GM18517 (cell line): ENCODE measurements around the gene SGMS1.
"Not testable (repeated sequence)": the region's sequence is repeated elsewhere in the genome, so short reads cannot be mapped to it uniquely, and the experiment has no call there.

Experiments
- ATAC-seq: cut with Tn5 transposase; IDR thresholded peaks from one replicate; pipeline ENCODE4 v1.9.1; 2021; ENCODE audit warnings: mild to moderate bottlenecking, moderate library complexity; ENCODE audit not compliant: unreplicated experiment

The SGMS1 gene

DNA sequence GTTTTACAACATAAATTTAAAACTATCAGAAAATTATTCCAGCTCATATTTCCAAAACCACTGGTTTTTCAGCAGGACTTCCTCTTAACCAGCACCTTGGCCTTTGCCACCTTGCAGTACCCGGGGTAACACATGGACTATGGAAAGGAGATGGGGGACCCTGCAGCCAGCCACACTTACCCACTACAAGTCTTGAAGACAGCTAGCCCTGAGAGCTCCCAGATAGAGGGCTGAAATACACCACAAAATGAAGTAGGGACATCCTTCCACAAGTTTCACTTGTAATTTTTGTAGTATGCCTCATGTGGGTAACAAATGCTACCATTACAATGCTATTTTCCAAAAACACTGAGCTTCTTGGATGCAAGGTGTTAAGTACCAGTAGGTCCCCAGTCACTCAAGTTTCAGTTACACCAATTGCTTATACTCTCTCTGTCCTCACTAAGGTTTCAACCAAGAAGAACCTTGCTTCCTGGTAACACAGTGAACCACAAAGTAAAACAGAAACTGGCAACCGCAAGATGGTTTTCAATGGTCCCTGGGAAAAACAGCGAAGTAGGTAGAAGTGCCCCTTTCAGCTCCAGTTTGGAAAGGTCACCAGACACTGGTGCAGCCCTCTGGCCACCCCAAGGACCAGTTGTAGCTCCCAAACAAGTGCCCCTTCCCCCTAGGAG lies 110.9 kb downstream of the SGMS1 start:
- ATAC-seq: peak; percentile 43

DNA sequence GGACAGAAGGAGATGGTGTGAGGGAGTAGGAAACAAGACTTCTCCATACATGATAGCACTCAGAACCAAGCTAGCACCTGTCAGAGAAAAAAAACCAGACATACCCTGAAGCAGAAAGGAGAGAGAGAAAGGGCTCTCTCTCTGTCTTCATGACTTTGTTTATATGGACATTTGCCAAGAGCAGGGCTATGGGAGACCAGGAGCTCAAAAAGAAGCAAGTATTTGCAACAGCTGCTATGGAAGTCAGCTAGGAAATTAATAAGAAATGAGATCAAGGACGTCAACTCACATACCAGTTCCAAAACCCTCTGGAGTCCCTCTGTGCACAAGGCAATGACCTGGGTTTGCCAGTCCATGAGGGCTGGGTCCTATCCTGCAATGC lies 111.6 kb downstream of the SGMS1 start:
- ATAC-seq: no peak

- peak; percentile 40 for ATAC-seq
Measured at GRCh38 chr10:50511492-50512213, 112.1 kb downstream of the SGMS1 start.

DNA sequence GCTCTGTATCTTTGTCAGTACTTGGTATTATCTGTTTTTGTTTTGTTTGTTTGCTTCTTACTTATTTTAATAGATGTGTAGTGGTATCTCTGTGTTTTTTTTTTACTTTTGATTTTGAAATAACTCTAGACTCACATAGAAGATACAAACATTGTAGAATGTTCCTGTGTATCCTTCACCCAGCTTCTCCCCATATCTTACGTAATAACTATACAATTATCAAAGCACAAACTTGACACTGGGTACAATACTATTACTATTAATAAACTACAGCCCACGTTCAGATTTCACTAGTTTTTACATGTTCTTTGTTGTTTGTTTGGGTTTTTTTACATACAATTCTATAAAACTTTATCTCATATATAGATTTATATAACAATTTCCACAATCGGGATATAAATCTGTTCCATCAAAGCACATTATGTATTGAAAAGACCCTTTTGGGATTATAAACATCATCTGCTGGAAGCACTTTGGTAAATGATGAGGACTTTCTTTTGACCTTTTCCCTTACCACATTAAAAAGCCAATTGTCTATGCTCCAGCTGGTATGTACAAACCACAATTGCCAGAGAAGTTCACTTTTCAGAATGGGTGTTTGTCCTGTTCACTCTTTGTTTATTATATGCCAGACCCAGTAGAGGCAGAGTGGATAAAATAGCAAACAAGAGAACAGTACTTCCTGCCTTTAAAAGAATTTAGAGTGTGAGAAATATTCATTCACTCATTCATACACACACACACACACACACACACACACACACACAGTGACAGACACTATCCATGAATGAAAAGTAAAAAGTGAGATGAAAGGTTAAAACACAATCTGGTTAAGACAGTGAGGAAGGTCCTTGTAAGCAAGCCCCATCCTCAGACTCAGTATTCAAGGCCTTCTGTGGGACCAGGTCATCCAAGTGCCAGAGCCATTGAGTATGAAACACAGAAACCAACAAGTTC lies 113.0 kb downstream of the SGMS1 start:
- ATAC-seq: no peak

DNA sequence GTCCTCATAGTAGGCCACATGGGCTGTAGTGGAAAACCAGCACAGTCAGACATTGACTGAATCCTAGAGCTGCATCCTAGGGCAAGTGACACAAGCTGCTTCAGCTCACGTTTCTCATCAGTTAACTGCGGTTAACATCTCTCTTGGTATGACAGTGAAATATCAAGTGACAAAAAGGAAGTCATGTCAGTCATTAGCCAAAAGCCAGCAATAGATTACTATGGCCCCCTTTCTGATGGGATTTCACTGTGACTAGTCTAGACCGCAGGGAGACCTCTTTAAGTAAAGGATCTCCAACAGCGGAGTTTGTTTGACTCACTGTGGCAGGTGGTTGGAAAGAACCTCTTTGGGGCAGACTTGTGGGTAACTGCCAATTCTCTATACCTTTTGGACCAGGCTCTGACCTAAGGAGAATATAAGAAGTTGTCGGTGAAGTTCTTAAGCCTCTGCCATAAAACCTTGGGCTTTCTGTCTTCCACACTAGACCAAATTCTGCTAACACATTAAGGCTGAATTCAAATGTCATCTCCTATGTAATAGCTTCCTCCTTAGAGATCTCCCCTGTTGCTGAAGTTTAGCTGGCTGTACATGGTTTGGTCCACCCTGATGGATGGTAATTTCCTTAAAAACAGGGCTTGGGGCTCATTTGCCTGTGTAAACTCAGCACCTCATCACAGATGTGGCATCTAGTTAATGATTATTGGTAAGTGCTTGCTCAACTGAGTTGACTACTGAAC lies 115.3 kb downstream of the SGMS1 start:
- ATAC-seq: peak; percentile 66

DNA sequence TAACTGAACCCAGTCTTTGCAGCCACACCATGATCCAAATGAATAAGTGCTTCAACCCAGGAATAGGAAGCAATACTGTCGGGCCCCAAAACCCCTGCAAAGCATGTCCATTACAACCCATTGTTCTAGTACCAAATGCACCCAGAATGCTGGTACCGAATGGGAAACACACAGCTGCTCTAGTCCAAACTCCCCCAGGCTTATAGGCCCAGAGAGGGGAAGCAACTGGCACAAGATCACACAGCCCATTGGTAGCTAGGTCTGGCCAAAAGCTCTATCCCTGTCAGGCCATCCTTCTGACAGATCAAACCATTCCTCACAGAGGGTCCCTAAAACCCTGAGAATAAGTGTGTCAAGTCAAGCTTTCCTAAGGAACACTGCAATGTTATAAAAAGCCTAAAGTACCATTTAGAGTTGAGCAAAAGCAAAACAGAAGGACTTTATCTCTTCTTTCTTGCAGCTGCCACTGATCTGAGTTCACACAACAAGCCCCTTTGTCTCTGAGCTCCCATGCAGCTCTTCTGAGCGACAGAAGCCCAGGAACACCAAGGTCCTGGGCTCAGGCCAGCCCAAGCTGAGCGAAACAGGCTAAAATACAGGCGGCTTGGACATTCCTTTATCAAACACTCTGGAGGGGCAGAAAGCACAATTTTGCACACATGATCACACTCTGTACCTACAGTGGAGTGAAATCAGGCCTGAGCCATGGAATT lies 116.7 kb downstream of the SGMS1 start:
- ATAC-seq: no peak

DNA sequence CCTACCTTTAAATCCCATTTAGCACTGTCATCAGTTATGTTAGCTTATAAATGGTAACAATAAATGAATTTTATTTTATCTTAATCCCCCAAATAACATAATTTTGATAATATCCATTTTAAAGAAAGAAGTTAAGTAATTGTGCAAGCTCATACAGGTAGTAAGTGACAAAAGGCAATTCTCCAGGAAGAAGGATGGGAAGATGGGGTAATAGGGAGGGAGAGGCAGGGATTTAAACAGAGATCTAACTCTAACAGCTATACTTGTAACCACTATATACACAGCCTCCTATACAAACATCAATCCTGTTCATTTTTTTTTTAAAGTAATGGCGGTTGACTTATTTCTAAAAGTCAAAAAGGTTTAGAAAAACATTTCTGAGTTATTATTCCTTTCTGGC lies 119.4 kb downstream of the SGMS1 start:
- no peak for ATAC-seq

- ATAC-seq: no peak
Measured at GRCh38 chr10:50503661-50504320, 120.0 kb downstream of the SGMS1 start.

DNA sequence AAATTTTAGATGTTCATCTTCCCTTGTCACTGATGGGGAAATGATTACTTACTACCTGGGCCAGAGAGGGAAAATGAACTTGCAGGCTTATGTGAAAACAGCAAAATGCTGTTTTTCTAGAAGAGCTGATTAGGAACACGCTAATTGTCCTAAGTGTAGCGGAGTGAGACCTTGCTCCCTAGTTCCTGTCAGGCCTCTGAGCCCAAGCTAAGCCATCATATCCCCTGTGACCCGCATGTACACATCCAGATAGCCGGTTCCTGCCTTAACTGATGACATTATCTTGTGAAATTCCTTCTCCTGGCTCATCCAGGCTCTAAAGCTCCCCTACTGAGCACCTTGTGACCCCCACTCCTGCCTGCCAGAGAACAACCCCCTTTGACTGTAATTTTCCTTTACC lies 120.6 kb downstream of the SGMS1 start:
- ATAC-seq: not testable (repeated sequence)

- ATAC-seq: no peak
Measured at GRCh38 chr10:50501924-50502452, 121.8 kb downstream of the SGMS1 start.

DNA sequence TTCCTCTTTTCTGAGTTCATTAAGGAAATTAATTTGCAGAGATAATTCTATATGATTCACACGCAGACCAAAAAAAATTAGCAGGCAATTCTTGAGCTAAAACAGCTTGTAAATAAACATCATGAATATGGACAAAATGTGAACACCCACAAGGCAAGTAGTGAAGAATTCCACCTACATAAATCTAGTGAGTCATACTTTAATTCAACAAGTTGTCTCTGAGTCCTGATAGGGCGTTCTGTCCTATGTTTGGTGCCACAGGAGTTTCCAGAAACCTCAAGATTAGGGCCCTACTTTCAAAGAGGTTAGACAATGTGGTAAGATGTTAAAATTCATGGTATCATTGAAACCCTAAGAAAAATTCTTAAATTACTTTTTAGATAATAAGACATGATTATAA lies 122.3 kb downstream of the SGMS1 start:
- no peak for ATAC-seq

DNA sequence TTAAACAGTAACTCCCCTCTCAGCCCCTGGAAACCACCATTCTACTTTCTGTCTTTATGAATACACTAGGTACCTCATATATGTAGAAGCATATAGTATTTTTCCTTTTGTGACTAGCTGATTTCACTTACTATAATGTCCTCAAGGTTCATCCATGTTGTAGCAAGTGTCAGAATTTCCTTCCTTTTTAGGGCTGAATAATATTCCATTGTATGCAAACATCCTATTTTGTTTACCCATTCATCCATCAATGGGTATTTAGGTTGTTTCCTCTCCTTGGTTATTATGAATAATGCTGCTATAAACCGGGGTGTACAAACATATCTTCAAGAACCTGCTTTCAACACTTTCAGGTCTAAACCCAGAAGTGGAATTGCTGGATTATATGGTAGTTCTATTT lies 125.3 kb downstream of the SGMS1 start:
- ATAC-seq: no peak

- ATAC-seq: peak; percentile 91
Measured at GRCh38 chr10:50497758-50498157, 126.0 kb downstream of the SGMS1 start.

GRCh38 chr10:50496228-50496627 lies 127.5 kb downstream of the SGMS1 start:
- no peak for ATAC-seq

- no peak for ATAC-seq
Measured at GRCh38 chr10:50490241-50490640, 133.5 kb downstream of the SGMS1 start.

DNA sequence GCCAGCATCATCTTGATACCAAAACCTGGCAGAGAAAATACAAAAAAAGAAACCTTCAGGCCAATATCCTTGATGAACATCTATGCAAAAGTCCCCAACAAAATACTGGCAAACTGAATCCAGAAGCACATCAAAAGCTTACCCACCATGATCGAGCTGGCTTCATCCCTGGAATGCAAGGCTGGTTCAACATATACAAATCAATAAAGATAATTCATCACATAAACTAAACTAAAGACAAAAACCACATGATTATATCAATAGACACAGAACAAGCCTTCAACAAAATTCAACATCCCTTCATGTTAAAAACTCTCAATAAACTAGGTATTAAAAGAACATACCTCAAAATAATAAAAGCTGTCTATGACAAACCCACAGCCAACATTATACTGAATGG lies 139.2 kb downstream of the SGMS1 start:
- ATAC-seq: not testable (repeated sequence)

DNA sequence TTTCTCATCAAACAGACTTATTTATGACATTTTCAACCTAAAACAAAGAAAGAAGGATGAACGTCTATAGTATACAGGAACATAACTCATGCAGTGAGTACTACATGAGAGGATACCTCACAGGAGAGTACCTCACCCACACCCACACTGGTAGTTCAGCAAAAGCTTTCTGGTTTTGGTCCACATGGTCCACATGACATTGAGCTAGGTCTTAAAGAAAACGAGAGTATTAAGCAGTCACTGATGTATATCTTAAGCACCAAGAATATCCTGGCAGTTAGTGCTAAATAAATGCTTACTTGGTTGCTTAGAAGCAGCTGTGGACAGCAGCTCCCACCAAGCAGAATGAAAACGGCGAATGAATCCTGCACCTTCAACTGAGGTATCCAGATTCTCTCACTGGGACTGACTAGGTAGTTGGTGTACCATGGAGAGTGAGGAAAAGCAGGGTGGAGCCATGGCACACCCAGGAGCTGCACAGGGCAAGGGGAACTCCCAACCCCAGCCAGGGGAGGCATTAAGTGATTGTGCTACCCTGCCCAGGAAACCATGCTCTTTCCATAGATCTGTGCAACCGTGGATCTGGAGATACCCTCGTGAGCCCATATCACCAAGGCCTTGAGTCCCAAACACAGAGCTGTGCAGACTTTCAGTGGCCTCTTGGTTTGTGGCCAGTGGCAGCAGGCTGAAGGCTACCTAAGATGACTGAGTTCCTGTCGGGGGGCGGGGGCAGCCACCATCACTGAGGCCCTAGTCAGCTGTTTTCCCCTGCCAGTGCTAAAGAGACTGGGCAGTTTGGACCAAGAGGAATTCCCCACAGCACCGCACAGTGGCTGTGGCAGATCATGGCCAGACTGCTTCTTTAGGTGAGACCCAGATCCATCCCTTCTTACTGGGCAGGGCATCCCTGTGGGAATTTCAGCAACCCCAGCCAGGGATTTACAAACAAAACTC lies 143.4 kb downstream of the SGMS1 start:
- peak; percentile 56 for ATAC-seq
